Activated CD8-positive, alpha-beta memory T cell treated with anti-CD3 and anti-CD28 coated beads for 4 hours (primary cell): ENCODE results near the gene AKT3.
"Not testable (repeated sequence)": the region's sequence is repeated elsewhere in the genome, so short reads cannot be mapped to it uniquely, and the experiment has no call there.

Experiments used
- DNase-seq, 2 donors: peaks; one replicate each; pipeline ENCODE4 v3.0.0-alpha.2; 2020; ENCODE audit warnings: low read depth in 2 of 2

Gene AKT3

DNA sequence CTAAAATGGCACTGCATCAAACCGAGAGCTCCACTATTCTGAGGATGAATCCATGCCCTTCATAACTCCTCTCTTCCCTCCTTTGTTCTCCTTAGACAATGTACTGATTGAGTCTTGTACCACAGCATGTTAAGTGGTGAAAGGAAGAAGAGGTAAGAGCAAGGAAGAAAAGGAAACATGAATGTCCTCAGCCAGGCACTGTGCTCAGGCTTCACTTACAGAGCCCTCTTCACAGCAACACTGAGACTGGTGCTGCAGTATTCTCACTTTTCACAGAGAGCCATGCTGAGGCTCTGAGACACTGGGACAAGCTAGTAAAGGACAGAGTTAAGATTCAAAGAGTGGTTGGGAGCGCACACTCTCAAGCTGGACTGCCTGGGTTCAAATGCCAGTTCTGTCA, 143.5 kb downstream of the AKT3 start:
- DNase-seq: no peak

DNA sequence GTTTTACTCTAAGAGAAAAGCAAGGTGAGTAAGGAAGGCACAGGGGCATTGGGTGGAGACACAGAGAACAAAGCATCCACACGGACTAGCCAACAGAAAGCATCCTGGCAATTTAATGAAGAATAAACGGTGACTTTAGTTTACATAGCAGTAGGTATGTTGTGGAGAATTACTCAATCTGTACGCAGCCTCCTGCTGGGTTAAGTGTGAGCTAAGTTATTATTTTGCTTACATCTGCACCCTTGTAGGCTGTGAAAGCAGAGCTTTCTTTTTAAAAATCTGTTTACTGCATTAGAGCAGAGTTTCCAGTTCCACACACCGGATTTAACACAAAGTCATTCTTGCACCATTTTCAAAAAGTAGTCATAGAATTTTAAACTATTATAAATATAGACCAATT, 144.5 kb downstream of the AKT3 start:
- no peak for DNase-seq

DNA sequence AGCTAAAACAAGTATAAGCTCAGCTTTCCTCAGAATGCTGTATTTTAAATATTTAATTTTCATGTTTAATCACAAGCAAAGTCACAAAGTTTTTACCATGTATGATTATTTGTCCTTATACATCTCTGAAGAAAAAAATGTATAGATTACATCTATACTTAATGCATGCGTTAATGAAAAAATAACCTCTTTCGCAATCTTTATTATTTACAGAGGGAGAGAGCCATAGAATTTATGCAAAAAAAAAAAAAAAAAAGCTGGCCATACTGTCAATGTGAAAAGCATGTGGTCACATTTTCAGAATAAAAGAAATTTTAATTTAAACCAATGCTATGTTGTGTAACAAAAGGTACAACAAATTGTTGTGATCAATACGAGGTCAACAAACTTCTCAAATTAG, 148.2 kb downstream of the AKT3 start:
- DNase-seq: no peak

DNA sequence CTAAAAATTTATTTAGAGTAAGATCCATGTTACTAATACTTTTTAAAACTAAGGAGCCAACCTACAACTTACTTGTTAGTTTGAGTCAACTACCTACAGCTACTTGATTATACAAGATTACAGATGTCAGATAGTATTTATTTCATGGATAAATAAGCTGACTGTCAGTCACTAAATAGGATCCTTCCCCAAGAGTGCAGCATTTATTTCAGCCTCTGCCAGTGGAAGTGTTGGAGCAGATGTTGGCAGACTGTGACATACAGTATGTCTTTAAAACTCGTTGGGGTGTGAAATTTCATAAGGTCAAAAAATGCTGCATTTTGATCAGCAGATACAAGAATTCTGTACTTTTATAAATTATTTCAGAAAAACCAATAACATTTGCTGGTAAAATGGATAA, 156.2 kb downstream of the AKT3 start:
- DNase-seq: no peak

DNA sequence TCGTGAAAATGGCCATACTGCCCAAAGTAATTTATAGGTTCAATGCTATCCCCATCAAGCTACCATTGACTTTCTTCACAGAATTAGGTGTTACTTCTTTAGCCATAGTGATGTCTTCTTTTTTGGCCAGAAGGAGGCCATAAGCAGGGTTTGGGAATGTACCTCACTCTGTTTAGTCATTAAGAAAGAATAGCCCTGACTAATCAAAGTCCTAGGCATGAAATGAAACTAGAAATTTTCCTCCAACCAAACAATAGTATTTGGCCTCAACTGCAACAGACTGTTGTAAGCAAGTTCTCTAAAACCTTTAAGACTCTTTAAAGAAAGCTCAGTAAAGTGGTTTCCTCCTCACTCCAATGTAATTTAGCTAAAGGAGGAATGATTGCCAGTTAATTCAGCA, 163.9 kb downstream of the AKT3 start:
- DNase-seq: no peak

DNA sequence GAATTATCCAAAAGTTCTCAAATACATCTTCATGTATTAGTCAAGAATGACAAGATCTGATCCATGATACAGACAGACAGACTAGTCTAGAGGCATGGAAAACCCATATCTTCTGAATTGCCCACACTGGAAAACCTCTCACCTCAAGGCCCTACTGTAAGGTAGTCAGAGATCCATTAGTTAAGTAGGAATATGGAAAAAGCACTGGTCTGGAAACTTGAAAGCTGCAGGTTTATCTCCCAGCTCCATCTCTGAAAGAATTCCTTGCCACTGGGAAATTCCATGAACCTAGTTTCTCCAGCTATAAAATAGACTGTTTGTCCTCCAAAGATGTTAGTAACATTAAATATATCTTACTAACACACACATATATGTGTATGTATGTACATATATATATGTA, 169.2 kb downstream of the AKT3 start:
- no peak for DNase-seq

DNA sequence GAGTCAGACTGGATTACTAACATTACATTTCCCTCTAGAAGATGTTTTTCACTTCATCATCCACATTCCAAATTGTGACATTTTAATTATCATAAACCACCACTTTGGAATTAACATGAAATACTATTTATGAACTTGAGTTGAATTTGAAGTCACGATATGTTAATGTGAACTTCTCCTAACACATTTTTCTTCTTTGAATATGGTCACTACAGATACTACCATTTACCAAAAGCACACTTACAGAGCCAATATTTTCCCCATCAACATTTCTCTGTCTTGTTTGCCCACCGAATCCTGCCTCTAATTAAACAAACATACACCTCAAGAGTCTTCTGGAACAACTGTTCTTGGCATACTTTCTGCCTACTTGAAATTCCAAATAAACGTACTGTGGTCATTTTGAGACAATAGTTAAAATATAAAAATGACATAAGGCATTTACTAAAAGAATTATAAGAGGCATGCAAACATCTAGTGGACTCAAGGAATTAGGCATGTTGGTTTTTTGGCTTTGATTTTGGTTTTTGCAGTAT, 177.4 kb downstream of the AKT3 start:
- no peak for DNase-seq

DNA sequence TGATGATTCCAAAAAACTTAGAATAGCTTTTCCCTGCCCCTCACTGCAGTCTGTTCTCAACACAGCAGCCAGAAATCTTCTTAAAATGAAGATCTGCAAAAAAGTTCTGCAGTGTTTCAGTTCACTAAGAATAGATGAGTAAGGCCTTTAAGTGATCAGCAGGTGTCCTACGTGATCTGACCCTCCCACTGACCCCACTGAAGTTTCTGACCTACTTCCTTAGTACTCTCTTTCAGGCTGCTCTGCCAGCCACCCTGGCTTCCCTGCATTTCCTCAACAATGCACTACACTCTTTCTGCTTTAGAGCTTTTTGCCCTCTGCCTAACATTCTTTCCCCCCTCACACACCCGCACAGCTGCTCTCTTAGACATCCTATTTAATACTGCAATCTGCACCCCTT, 182.5 kb downstream of the AKT3 start:
- DNase-seq: no peak

DNA sequence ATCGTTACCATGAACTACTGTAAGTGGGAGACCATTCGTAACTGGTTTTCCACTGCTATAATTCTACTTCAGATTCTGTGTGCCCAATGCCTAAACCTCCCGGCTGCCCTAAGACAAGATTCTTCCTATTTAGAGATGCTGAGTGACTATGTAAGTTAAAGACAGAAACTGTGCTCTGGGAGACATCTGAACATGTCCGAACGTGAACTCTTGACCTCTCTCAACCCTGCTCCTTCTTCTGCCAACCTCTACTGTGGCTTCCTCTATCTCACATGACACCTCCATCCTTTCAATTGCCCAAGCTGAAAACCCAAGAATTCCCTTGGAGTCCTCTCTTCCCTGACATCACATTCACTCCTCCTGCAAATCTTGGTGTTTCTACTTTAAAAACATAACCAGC, 182.9 kb downstream of the AKT3 start:
- DNase-seq: no peak

DNA sequence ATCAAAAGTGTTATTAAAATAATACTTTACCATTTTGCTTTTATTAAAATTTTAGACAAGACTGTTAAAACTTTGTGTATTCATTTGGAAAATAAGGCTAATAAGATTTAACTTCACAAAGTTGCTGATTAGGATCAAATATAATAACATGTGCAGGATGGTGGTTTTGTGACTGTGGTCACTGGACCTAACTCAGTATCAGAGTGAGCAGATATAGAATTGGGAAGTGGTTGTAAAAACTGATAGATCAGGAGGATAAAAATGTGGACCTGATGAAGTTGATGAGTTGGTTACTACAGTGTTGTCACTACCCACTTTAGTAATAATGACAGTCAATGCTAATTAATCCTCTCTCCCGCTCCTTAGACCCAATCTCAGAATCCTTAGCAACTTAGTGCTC, 186.4 kb downstream of the AKT3 start:
- no peak for DNase-seq

DNA sequence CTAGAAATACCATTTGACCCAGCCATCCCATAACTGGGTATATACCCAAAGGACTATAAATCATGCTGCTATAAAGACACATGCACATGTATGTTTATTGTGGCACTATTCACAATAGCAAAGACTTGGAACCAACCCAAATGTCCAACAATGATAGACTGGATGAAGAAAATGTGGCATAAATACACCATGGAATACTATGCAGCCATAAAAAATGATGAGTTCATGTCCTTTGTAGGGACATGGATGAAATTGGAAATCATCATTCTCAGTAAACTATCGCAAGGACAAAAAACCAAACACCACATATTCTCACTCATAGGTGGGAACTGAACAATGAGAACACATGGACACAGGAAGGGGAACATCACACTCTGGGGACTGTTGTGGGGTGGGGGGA, 187.9 kb downstream of the AKT3 start:
- not testable (repeated sequence) for DNase-seq

DNA sequence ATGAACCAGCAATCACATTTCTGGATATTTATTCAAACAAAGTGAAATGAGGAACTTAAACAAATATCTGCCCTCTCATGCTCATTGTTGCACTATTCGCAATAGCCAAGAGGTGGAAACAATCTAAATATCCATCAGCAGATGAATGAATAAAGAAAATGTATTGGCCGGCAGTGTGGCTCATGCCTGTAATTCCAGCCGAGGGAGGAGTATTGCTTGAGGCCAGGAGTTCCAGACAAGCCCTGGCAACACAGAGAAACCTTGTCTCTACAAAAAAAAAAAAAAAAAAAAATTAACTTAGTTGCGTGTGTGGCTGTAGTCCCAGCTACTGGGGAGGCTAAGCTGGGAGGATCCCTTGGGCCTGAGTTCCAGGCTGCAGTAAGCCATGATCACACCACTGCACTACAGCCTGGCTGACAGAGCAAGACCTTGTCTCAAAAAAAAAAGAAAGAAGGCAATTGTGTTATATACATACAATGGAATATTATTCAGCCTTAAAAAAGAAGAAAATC, 191.4 kb downstream of the AKT3 start:
- DNase-seq: no peak

DNA sequence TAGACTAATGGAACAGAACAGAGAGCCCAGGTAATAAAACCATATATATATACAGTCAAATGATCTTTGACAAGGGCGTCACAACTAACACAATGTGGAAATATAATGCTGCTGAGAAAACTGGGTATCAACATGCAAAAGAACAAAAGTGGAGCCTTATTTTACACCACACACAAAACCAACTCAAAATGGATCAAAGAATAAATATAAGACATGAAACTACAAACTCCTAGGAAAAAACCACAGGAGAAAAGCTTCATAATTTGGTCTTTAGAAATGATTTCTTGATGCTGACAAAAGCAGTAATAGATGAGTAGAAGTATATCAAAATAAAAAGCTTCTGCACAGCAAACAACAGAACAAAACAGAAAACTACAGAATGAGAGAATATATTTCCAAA, 192.2 kb downstream of the AKT3 start:
- DNase-seq: no peak

DNA sequence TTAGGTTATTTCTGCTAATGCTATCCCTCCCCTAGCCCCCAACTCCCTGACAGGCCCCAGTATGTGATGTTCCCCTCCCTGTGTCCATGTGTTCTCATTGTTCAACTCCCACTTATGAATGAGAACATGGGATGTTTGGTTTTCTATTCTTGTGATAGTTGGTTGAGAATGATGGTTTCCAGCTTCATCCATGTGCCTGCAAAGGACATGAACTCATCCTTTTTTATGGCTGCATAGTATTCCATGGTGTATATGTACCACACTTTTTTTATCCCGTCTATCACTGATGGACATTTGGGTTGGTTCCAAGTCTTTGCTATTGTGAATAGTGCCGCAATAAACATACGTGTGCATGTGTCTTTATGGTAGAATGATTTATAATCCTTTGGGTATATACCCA, 200.5 kb downstream of the AKT3 start:
- not testable (repeated sequence) for DNase-seq

DNA sequence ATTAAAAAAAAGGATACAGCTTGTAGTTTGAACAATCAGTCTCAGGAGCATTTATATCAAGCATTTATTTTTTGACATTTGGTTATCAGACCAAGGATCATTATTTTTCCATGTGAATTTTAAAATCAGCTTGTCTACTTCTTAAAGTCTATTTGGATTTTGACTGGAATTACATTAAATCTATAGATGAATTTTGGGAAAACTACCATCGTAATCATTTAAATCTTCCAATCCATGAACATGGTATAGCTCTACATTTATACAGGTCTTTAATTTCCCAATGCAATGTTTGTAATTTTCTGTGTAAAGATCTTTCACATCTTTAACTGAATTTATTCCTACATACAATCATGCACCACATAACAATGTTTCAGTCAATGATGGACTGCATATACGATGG, 203.2 kb downstream of the AKT3 start:
- DNase-seq: no peak

DNA sequence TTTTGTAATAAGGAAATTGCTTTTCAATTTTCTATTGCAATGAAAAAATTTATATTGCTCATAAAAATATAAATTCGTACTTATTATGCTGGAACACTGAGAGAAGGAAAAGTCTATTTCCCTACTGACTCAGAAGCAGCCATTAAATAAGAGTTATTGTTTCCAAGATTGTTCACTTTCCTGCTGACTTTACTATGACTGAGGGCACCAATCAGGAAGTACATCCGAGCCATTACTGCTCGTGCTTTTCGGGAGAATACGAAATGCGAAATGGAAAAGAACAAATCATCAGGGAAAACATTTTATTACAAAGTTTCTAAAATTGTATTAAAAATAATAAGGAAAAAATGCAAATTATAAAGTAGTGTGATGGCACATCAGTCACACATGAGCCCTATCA, 204.8 kb downstream of the AKT3 start:
- no peak for DNase-seq

DNA sequence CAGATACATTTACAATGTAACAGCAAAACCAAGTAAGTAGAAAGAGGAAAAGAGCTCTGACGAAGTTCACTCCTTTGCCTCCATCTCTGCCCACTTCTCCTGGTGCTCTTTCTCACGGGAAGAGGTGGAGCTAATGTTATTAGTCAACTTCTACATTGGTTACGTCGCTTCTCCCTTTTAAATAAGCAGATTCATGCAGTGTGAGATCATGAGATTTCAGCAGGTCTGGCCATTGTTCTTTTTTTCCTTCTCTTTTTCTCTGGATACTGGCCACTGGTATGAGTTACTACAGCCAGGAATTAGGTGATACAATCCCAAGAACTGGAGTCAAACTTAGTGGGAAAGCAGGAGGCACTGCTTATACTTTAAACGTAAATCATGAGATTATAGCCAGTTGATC, 207.1 kb downstream of the AKT3 start:
- DNase-seq: no peak

DNA sequence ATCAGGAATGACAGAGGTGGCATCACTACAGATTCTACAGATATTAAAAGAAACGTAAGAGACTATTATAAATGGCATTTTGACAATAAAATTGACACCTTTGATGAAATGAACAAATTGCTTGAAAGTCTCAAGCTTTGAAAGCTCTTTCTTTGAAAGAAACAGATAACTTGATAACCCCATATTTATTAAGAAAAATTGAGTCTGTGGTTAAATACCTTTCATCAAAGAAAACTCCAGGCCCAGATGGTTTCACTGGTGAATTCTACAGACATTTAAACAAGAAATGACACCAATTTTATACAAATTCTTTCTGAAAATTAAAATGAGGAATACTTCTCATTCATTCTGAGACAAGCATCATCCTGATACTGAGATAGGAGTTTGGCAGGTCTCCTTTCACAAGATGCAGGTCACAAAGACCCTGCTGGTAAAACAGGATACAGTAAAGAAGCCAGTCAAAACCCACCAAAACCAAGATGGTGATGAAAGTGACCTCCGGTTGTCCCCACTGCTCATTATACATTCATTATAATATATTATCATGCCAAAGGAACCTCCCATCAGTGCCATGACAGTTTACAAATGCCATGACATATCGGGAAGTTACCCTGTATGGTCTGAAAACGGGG, 210.9 kb downstream of the AKT3 start:
- no peak for DNase-seq

DNA sequence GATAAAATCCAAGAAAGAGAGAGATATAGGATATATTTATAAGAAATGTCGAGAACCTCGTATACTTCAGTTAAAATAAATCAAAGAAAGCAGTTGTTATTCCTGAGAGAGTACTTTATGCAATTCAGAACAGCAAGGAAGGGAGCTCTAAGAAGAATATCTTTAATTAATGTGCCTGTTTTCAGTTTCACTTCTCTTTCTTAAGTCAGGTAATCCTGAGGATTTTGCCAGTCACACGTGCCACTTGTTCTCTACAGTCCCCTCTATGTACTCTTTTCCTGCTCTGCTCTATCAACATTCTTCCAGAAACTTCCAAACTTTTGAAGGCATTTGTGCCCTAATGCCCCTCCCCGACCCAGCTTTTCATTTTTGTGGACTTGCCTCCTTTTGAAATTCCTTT, 211.9 kb downstream of the AKT3 start:
- no peak for DNase-seq

DNA sequence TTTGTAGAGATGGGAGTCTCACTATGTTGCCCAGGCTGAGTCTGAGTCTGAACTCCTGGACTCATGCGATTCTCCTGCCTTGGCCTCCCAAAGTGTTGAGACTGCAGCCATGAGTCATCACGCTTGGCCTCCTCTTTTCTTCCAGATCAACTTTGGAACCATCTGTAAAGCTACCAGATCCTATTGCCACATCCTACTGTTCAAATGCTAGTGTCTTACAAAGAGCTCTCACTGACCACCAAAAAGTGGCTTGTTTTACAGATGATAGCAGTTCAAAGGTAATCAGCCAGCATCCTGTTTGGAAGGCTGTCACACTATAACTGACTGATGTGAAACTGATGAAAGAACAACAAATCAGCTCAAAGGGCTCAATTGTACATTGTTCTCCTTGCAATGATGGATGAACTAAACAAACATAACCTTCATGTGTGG, 221.6 kb downstream of the AKT3 start:
- no peak for DNase-seq

DNA sequence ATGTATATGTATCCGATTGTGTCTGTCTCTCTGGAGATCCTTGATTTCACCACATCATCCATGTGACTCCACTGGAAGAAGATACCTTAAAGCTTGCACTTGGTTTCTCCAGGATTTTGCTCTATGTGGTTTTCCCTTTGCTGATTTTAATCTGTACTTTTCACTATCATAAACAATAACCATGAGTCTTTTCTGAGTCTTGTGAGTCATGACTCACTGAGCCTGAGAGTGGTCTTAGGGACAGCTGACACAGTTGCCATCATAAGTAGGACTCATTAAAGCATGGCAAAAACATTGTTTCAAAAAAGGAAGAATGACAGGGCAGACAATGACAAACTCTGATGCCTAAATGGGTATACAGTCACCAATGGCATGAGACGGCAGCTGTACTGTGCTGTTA, 226.2 kb downstream of the AKT3 start:
- DNase-seq: no peak

DNA sequence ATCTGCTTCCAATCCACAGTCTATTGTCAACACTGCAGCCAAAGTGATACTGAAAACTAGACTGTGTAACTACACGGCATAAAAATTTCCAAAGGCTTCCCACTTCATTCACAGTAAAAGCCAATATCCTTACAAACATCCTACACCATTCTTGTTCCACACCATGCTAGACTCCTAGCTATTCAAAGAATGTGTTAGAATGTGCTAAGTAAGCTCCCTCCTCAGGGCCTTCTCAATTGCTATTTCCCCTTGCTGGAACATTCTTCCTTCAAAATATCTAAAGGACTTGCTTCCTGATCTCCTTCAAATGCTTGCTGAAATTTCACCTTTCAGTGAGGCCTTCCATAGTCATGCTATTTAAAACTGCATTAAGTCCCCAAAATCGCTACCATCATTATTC, 228.1 kb downstream of the AKT3 start:
- no peak for DNase-seq

DNA sequence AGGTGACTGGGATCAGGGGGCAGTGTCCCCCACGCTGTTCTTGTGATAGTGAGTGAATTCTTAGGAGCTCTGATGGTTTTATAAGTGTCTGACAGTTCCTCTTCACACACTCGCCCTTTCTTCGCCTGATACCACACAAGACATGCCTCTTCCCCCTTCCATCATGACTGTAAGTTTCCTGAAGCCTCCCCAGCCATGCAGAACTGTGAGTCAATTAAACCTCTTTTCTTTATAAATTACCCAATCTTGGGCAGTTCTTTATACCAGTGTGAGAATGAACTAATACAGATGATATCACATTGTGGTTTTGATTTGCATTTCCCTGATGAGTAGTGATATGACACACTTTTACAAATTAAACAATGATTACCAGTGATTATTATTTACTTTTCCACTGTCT, 229.9 kb downstream of the AKT3 start:
- DNase-seq: no peak

DNA sequence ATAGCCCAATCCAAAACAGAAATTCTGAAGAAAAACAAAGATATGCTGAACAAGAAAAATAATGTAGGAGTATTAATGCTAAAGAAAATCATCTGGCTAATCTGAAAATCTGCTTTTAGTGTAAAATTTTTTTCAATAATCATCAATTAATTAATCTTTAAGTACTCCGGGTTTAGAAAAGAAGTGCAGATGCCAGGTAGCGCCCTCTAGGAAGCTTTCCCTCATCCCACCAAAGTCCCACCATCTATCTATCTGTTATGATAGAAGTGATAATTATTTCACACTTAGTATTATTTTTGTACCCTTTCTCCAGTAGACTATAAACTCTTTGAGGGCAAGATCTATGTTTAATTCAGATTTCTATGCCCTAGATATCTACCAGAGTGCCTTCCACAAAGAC, 240.3 kb downstream of the AKT3 start:
- no peak for DNase-seq
